Caco-2 (cell line): ENCODE data around the gene SLCO1B3. TPM values are rescaled to one million over a fixed set of nuclear protein-coding genes. Genes with fewer than 3 reads are reported as not detected.

Source experiments
- BruUV-seq: library from RNA; stranded (reverse); fragments of 400-500 nt; replicated peaks from 2 replicates; lab custom pipeline; 2021; lab: Mats Ljungman, UMichigan
- CTCF ChIA-PET: fragments of 300-600 bp; sonication (Branson Sonifier 250); formaldehyde crosslinking; loops from one replicate; lab custom pipeline; 2022; ENCODE audit warnings: antibody characterized with exemption; lab: Charles Lee
- POLR2A ChIA-PET: fragments of 300-600 bp; sonication (Branson Sonifier 250); formaldehyde crosslinking; loops from one replicate; lab custom pipeline; 2022; ENCODE audit warnings: antibody characterized with exemption; lab: Charles Lee
- DNase-seq, 2 experiments: peaks; one replicate each; pipeline versions ENCODE4 v3.0.0 to v3.0.0-alpha.2; 2020 to 2022
- H3K27me3 ChIP-seq: replicated peaks from 2 replicates; pipeline ENCODE4 v1.6.0; 2011; ENCODE audit warnings: low read length; ENCODE audit not compliant: control insufficient read depth, insufficient read depth
- H3K36me3 ChIP-seq: 2 replicates; pipeline ENCODE4 v1.5.1; 2011; ENCODE audit warnings: low read length; ENCODE audit not compliant: control insufficient read depth, insufficient read depth
- H3K4me1 ChIP-seq: fragments of 250-450 bp; sonication (Bioruptor Pico); 2 replicates; pipeline ENCODE4 v1.5.1; 2020; ENCODE audit warnings: mild to moderate bottlenecking
- H3K4me3 ChIP-seq: 2 replicates; pipeline ENCODE4 v1.5.1; 2011; ENCODE audit warnings: low read depth, mild to moderate bottlenecking, control low read depth, low read length
- H3K9me3 ChIP-seq: fragments of 250-450 bp; sonication (Bioruptor Pico); 2 replicates; pipeline ENCODE4 v1.5.1; 2020; ENCODE audit warnings: mild to moderate bottlenecking, moderate library complexity
- H3K27ac Mint-ChIP-seq: one replicate; pipeline ENCODE4 v1.8.0; 2022; ENCODE audit warnings: mixed read lengths; ENCODE audit not compliant: unreplicated experiment
- H3K27me3 Mint-ChIP-seq: one replicate; pipeline ENCODE4 v1.8.0; 2022; ENCODE audit warnings: mixed read lengths; ENCODE audit not compliant: insufficient read depth, unreplicated experiment
- H3K36me3 Mint-ChIP-seq: one replicate; pipeline ENCODE4 v1.8.0; 2022; ENCODE audit warnings: mild to moderate bottlenecking, mixed read lengths; ENCODE audit not compliant: insufficient read depth, unreplicated experiment
- H3K4me1 Mint-ChIP-seq: one replicate; pipeline ENCODE4 v1.8.0; 2022; ENCODE audit warnings: low read depth, mixed read lengths; ENCODE audit not compliant: unreplicated experiment
- H3K4me3 Mint-ChIP-seq: one replicate; pipeline ENCODE4 v1.8.0; 2022; ENCODE audit warnings: mild to moderate bottlenecking, moderate library complexity, mixed read lengths; ENCODE audit not compliant: unreplicated experiment
- H3K9me3 Mint-ChIP-seq: one replicate; pipeline ENCODE4 v1.8.0; 2022; ENCODE audit warnings: mixed read lengths; ENCODE audit not compliant: unreplicated experiment
- CTCF ChIP-seq, 2 experiments: fragments of 200-600 bp in 1 of 2; IDR thresholded peaks; 1 replicate in 1 of 2; 2 replicates in 1 of 2; pipeline versions ENCODE4 v1.5.1 to v1.8.0; 2011 to 2022; ENCODE audit warnings: antibody characterized with exemption in 1 of 2, control low read depth in 1 of 2, inconsistent platforms in 1 of 2, low read depth in 1 of 2, low read length in 1 of 2, mild to moderate bottlenecking in 1 of 2, moderate library complexity in 1 of 2; ENCODE audit not compliant: insufficient read depth in 1 of 2, severe bottlenecking in 1 of 2, unreplicated experiment in 1 of 2
- intact Hi-C: fragments of 100-400 bp; cut with micrococcal nuclease; formaldehyde crosslinking; loops from one replicate; pipeline ENCODE4 v1.10.0; 2022; ENCODE audit not compliant: unreplicated experiment
- total RNA-seq: library from RNA; stranded (reverse); gene quantifications from 2 replicates; pipeline ENCODE4 v1.2.3, GENCODE V29; 2022

SLCO1B3 gene
- total RNA-seq, 1 experiment from 2014 or later, result 0.20 TPM

- BruUV-seq, result no TSS peak
- no peak overlapping the region for H3K27ac Mint-ChIP-seq
- Histone ChIP-seq H3K4me3 (no peak overlapping the region), H3K9me3 (no peaks in the 10 kb centered on the region), H3K4me1 (no peaks in the 10 kb centered on the region), H3K27me3 (no peaks in the 10 kb centered on the region), H3K36me3 (no peaks in the 10 kb centered on the region)
- ChIA-PET CTCF (no interaction called here), POLR2A (no interaction called here)
- no peak for DNase-seq
- no peaks in the 10 kb centered on the region for H3K4me1 Mint-ChIP-seq
- TF ChIP-seq CTCF (IDR thresholded peaks at IDR 0.05; ENCODE audit: insufficient read depth in 1 of 2, low read depth in 1 of 2, low read length in 1 of 2, severe bottlenecking in 1 of 2, unreplicated experiment in 1 of 2), result no peak
- H3K4me3 Mint-ChIP-seq, result no peak overlapping the region
- intact Hi-C loops, result no loop called here
- H3K9me3 Mint-ChIP-seq, result peaks cover 8% of the 10 kb centered on the region
- no peaks in the 10 kb centered on the region for H3K27me3 Mint-ChIP-seq
- no peaks in the 10 kb centered on the region for H3K36me3 Mint-ChIP-seq
Measured at GRCh38 chr12:20792971-20793370, 17.5 kb upstream of the SLCO1B3 start.

GRCh38 chr12:20798554-20798953, 12.0 kb upstream of the SLCO1B3 start:
- H3K9me3 ChIP-seq, result no peaks in the 10 kb centered on the region
- Mint-ChIP-seq H3K27ac (no peak overlapping the region), H3K36me3 (no peaks in the 10 kb centered on the region), H3K4me3 (no peak overlapping the region), H3K27me3 (no peaks in the 10 kb centered on the region), H3K9me3 (no peaks in the 10 kb centered on the region), H3K4me1 (no peaks in the 10 kb centered on the region)
- no TSS peak for BruUV-seq
- intact Hi-C loops, result loop anchor here (1.0 to 2.0 kb wide), 5 partner anchors 67 to 372 kb away; no protein-coding TSS in a partner anchor
- CTCF ChIA-PET, result no interaction called here
- H3K27me3 ChIP-seq, result no peaks in the 10 kb centered on the region
- H3K4me3 ChIP-seq, result no peak overlapping the region
- H3K36me3 ChIP-seq, result no peaks in the 10 kb centered on the region
- peak; percentile 56 for TF ChIP-seq CTCF (IDR thresholded peaks at IDR 0.05; ENCODE audit: insufficient read depth in 1 of 2, low read depth in 1 of 2, low read length in 1 of 2, severe bottlenecking in 1 of 2, unreplicated experiment in 1 of 2)
- POLR2A ChIA-PET, result no interaction called here
- no peaks in the 10 kb centered on the region for H3K4me1 ChIP-seq
- peak in 1 of 2 experiments; percentile 37 for DNase-seq

GRCh38 chr12:20800160-20800559, 10.3 kb upstream of the SLCO1B3 start:
- DNase-seq, result no peak
- Mint-ChIP-seq H3K4me1 (no peaks in the 10 kb centered on the region), H3K36me3 (no peaks in the 10 kb centered on the region), H3K27me3 (no peaks in the 10 kb centered on the region), H3K27ac (no peak overlapping the region), H3K9me3 (no peaks in the 10 kb centered on the region), H3K4me3 (no peak overlapping the region)
- H3K4me1 ChIP-seq, result no peaks in the 10 kb centered on the region
- CTCF ChIA-PET, result no interaction called here
- no peaks in the 10 kb centered on the region for H3K27me3 ChIP-seq
- no peak for TF ChIP-seq CTCF (IDR thresholded peaks at IDR 0.05; ENCODE audit: insufficient read depth in 1 of 2, low read depth in 1 of 2, low read length in 1 of 2, severe bottlenecking in 1 of 2, unreplicated experiment in 1 of 2)
- intact Hi-C loops, result no loop called here
- POLR2A ChIA-PET, result no interaction called here
- no peak overlapping the region for H3K4me3 ChIP-seq
- H3K9me3 ChIP-seq, result no peaks in the 10 kb centered on the region
- BruUV-seq, result no TSS peak
- no peaks in the 10 kb centered on the region for H3K36me3 ChIP-seq
